Stimulated activated CD8-positive, alpha-beta memory T cell treated with anti-CD3 and anti-CD28 coated beads, Interleukin-12 subunit alpha, Interleukin-12 subunit beta, amount 100 ng/mL, for 1 hour (primary cell): ENCODE results near the gene MKRN2.

ENCODE experiments used
- DNase-seq: peaks from one replicate; pipeline ENCODE4 v3.0.0-alpha.2; 2020; ENCODE audit warnings: low read depth

Gene MKRN2

GRCh38 chr3:12556314-12556689 lies 585 bp upstream of the MKRN2 start:
- no peak for DNase-seq

DNA sequence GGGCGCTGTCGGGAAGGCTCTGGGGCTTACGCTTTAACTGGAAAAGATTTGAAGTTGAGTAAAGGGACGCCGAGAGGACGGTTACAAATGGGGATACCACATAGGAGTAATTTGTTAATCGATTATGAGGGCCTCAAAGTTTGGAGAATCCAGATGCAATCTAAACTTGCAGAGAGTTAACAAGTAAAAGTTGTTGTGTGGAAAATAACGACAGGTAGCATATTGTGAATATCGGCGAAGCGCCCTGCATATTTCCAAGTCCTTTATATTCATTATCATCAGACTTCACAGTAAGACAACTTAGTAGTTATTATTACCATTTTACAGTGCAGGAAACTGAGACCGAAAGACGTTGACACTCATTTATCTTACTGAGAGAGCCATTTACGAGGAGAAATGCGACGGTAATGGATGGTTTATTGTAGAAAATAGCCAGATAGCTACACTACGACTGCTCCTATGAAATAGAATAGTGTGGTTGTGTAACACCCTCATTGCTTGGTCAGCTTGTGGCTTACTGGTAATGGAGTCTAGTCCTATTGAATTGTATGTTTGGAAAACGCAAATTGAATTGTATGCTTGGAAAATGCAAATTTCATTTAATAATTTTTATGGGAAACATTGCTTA lies 700 bp downstream of the MKRN2 start:
- DNase-seq, result no peak

- DNase-seq, result no peak
Observed at GRCh38 chr3:12558706-12559105, 1.8 kb downstream of the MKRN2 start.

GRCh38 chr3:12559520-12559919 lies 2.6 kb downstream of the MKRN2 start:
- no peak for DNase-seq

GRCh38 chr3:12560505-12561190 lies 3.8 kb downstream of the MKRN2 start:
- no peak for DNase-seq

DNA sequence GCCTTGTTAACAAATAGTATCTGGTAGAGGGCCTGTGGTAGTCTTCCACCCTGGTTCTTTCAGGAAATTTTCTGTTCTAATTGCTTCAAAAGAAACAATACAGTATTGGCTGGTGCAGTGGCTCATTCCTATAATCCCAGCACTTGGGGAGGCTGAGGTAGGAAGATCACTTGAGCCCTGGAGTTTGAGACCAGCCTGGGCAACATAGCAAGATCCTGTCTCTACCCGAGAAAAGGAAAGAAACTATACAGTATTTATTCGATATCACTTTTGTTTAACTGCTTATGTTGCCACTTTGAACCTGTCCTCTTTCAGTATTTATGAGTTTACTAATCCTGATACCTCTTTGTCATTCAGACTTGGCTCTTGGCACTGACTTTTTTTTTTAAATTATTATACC lies 4.5 kb downstream of the MKRN2 start:
- no peak for DNase-seq

DNA sequence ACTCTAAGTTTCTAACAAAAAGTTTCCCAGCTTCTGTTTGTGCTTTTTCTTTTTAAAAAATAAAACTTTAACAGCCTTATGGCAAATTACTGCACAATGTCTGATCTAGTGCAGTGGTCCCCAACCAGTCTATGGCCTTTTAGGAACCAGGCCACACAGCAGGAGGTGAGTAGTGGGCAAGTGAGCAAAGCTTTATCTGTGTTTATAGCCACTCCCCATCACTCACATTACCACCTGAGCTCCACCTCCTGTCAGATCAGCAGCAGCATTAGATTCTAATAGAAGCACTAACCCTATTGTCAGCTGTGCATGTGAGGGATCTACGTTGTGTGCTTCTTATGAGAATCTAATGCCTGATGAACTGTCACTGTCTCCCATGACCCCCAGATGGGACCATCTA lies 5.6 kb downstream of the MKRN2 start:
- DNase-seq, result no peak

DNA sequence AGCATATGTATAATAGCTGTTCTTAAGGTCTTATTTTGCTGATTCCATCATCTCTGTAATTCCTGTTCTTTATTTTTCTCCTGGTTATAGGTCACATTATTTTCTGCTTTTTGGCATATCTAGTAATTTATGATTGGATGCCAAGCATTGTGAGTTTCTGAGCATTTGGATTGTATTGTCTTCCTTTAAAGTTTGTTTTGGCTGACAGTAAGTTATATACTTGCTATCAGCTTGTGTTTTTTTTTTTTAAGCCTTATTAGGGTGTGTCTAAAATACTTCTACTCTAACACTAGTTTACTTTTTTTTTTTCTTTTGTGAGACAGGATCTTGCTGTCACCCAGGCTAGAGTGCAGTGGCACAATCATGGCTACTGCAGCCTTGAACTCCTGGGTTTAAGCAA lies 10.1 kb downstream of the MKRN2 start:
- DNase-seq, result no peak

DNA sequence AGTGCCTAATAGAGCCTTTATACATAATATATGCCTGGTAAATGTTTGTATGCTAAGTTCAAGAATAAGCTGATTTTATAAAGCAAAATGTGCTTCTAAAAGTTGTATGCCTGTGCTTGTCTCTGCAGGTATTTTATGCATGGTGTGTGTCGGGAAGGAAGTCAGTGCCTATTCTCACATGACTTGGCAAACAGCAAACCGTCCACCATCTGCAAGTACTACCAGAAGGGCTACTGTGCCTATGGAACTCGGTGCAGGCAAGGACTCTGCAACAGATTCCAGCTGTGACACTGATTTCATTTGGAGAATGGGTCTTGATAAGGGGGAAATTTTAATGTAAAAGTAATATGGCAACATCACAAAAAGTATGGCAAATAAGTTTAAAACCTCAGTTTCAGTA lies 11.9 kb downstream of the MKRN2 start:
- DNase-seq, result no peak

DNA sequence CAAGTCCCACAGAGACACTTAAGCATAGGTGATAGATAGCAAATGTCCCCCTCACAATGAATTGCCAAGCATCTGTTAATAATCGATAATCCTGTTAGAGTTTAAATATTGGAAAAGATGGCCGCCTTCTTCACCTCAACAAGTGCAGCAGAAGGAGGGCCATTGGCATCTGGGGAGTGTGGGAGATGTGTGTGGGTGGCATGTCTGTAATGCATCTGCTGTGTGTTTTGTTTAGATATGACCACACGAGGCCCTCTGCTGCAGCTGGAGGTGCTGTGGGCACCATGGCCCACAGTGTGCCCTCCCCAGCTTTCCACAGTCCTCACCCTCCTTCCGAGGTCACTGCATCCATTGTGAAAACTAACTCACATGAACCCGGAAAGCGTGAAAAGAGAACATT lies 12.9 kb downstream of the MKRN2 start:
- no peak for DNase-seq

DNA sequence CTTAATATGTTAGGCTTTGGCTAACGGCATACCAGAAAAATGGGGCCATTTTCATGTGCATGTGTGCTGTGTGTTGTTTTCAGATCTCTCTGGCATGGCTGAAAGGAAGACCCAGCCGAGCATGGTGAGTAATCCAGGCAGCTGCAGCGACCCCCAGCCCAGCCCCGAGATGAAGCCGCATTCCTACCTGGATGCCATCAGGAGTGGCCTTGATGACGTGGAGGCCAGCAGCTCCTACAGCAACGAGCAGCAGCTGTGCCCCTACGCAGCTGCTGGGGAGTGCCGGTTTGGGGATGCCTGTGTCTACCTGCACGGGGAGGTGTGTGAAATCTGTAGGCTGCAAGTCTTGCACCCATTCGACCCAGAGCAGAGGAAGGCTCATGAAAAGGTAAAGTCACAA lies 15.1 kb downstream of the MKRN2 start:
- DNase-seq, result no peak

DNA sequence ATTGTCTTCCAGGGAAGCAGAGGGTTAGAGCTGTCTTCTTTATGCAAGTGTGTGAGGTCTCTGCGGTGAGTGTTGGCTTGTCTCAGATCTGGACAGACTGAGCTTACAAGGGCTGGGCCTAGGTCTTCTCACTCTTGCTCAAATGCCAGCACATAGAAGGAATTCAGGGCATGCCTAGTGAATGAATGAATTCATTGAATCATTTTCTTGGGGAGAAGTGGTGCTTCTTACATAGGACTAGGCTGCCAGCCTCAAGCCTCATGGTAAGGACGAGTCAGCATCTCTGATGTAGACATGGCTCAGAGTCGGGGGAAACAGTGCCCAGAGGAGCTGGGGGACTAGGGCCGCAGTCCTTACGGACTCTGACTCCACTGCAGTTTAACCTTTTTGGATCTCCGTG lies 17.2 kb downstream of the MKRN2 start:
- no peak for DNase-seq

- DNase-seq, result no peak
Observed at GRCh38 chr3:12574661-12575060, 17.8 kb downstream of the MKRN2 start.

- no peak for DNase-seq
Observed at GRCh38 chr3:12577379-12577778, 20.5 kb downstream of the MKRN2 start.

GRCh38 chr3:12578742-12579141 lies 21.9 kb downstream of the MKRN2 start:
- DNase-seq, result no peak

DNA sequence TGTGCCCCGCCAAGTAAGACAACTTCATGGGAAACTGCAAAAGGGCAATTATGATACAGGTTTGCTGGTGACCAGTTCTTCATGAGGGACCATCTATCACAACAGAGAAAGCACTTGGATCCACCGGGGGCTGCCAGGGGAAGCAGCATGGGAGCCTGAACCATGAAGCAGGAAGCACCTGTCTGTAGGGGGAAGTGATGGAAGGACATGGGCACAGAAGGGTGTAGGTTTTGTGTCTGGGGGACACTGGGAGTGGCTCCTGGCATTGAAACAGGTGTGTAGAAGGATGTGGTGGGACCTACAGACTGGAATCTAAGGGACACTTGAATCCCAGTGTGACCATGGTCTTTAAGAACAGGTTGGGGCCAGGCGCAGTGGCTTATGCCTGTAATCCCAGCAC lies 22.6 kb downstream of the MKRN2 start:
- DNase-seq, result no peak

DNA sequence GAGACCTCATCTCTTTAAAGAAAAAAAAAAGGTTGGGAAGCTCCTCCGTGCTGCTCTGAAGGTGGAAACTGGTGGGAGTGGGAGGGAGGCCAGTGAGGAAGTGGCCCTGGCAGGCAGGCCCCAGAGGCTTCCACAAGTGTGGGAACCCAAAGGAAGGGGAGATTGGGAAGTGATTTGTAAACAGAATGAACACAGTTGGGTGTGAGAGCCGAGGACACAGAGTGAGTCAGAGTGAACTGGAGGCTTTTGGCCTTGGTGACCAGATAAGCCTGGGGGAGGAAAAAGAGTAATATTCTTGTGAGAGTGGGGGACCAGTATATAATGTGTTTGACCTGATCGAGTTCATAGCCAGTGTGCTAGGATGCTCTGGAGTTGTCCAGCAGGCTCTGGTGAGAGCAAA lies 23.0 kb downstream of the MKRN2 start:
- DNase-seq, result no peak

- no peak for DNase-seq
Observed at GRCh38 chr3:12582730-12583129, 25.8 kb downstream of the MKRN2 start.

DNA sequence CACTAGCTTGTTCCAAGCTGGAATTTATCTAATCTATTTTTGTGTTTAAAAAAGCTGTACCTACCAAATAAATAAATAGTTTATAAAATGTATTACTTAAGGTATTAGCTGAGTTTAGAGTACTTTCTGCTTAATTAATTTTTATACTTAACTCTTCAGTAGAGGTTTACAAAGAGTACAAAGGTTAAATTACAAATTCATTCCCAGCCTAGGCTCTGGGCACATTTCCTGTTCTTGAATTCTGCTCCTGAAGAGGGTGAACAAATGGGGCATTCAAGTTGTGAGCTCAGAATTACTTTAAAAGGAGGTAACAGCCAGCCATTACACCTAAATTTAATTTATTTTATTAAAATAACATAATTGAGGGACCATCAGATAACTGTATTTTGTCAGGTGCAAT lies 26.4 kb downstream of the MKRN2 start:
- no peak for DNase-seq

GRCh38 chr3:12584083-12584482 lies 27.2 kb downstream of the MKRN2 start:
- no peak for DNase-seq

DNA sequence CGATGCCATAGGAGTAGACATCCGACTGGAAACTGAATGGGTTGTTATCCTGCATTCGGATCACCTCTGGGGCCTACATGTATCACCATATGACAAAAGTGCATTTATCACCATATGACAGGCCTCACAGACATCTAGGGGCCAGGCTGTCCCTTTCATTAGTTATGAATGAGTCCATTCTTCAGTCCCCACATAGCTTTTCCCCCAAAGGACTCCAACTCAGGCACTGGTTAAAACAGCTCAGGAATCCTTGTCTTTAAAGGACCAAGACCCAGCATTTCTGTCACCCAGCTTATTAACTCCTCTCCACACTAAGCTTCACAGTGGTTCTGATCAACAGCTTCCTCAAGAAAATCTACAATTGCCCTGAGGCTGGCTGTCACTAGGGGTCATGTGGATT lies 28.3 kb downstream of the MKRN2 start:
- no peak for DNase-seq

- DNase-seq, result no peak
Observed at GRCh38 chr3:12585970-12586369, 29.1 kb downstream of the MKRN2 start.

DNA sequence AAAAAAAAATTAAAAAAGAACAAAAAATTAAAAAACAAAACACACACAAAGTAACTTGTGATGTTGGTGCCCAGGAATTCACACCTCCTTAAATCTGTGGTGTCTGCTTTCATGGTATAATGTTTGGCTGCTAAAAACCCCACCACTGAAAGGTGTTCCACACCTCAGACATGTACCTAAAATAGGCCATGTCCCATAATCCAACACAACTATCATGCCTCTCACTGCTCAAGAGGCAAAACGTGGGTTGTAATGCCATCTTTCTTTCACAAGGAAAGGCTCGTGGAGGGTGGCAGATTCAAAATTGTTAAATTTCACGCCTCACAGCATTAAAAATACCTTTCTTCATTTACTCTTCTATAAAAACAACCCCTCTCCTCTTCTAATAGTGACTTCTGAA lies 29.5 kb downstream of the MKRN2 start:
- DNase-seq, result no peak
